Measurements from ENCODE around the gene TAOK2. TPM values are rescaled to one million over a fixed set of nuclear protein-coding genes. Genes with fewer than 3 reads are reported as not detected.
"Not testable (repeated sequence)": the region's sequence is repeated elsewhere in the genome, so short reads cannot be mapped to it uniquely, and the experiment has no call there.

The TAOK2 gene
- total RNA-seq, 4 donors from 2014 or later, result 51.3 to 88.8 (median 66.0) TPM

GRCh38 chr16:30016555-30017276 lies 43.0 kb downstream of the TAOK2 start:
- WGBS, 2 donors, result 73 to 79% methylated on average over 7 to 8 of the region's 8 CpGs
- DNase-seq (ENCODE audit: low spot score in 2 of 2), result no peak
- TF ChIP-seq POLR2A (IDR thresholded peaks at IDR 0.05) (no peak), EP300 (IDR thresholded peaks at IDR 0.05) (no peak), CTCF (IDR thresholded peaks at IDR 0.05) (no peak)

GRCh38 chr16:30017277-30017656 lies 43.6 kb downstream of the TAOK2 start:
- WGBS, 2 donors, result 90 to 96% methylated on average over 2 of the region's 2 CpGs
- H3K4me1 ChIP-seq, result peaks cover 0 to 9% (median 8%) of the 10 kb centered on the region in 4 donors
- H3K36me3 ChIP-seq, result no peaks in the 10 kb centered on the region
- H3K27me3 ChIP-seq, result peaks cover 0 to 7% of the 10 kb centered on the region in 2 donors
- no peak overlapping the region for H3K27ac ChIP-seq
- DNase-seq (ENCODE audit: low spot score in 2 of 2), result no peak
- no peak overlapping the region for H3K4me3 ChIP-seq
- TF ChIP-seq CTCF (IDR thresholded peaks at IDR 0.05), result no peak
- no peak for TF ChIP-seq EP300 (IDR thresholded peaks at IDR 0.05)
- H3K9me3 ChIP-seq, result no peaks in the 10 kb centered on the region

More at GRCh38 chr16:30016555-30017276, 43.0 kb downstream of the TAOK2 start:
- Histone ChIP-seq H3K36me3 (no peaks in the 10 kb centered on the region), H3K27ac (no peak overlapping the region), H3K4me1 (peaks cover 0 to 8% (median 6%) of the 10 kb centered on the region in 4 donors), H3K9me3 (no peaks in the 10 kb centered on the region), H3K27me3 (peaks cover 0 to 12% of the 10 kb centered on the region in 2 donors), H3K4me3 (no peak overlapping the region)

GRCh38 chr16:30017937-30018336 lies 44.3 kb downstream of the TAOK2 start:
- WGBS, 2 donors, result 88 to 95% methylated on average over 4 of the region's 4 CpGs

GRCh38 chr16:30018731-30019158 lies 45.1 kb downstream of the TAOK2 start:
- Histone ChIP-seq H3K27me3 (no peaks in the 10 kb centered on the region), H3K4me3 (no peak overlapping the region), H3K9me3 (no peaks in the 10 kb centered on the region), H3K4me1 (peaks cover 0 to 9% (median 8%) of the 10 kb centered on the region in 4 donors), H3K27ac (no peak overlapping the region), H3K36me3 (no peaks in the 10 kb centered on the region)
- DNase-seq (ENCODE audit: low spot score in 2 of 2), result no peak
- TF ChIP-seq CTCF (IDR thresholded peaks at IDR 0.05), result no peak
- no peak for TF ChIP-seq POLR2A (IDR thresholded peaks at IDR 0.05)
- TF ChIP-seq EP300 (IDR thresholded peaks at IDR 0.05), result no peak
- 76 to 80% methylated on average over 4 of the region's 4 CpGs for WGBS, 2 donors

More at GRCh38 chr16:30017937-30018336, 44.3 kb downstream of the TAOK2 start:
- not testable (repeated sequence) for DNase-seq (ENCODE audit: low spot score in 2 of 2); H3K36me3 ChIP-seq; H3K9me3 ChIP-seq; H3K4me1 ChIP-seq; H3K4me3 ChIP-seq; H3K27me3 ChIP-seq; H3K27ac ChIP-seq

- H3K27ac ChIP-seq, result no peak within 1 kb of the TSS
- H3K9me3 ChIP-seq, result no peaks in the 10 kb centered on the region
- H3K4me1 ChIP-seq, result peaks cover 0 to 9% (median 8%) of the 10 kb centered on the region in 4 donors
- H3K4me3 ChIP-seq, result no peak within 1 kb of the TSS
- no peak for DNase-seq (ENCODE audit: low spot score in 2 of 2)
- H3K27me3 ChIP-seq, result peaks cover 0 to 28% of the 10 kb centered on the region in 2 donors
- H3K36me3 ChIP-seq, result no peaks in the 10 kb centered on the region
- 89 to 92% methylated on average over 6 of the region's 6 CpGs for WGBS, 2 donors
- no peak for TF ChIP-seq EP300 (IDR thresholded peaks at IDR 0.05)
Measured at GRCh38 chr16:30022887-30023286, 49.2 kb downstream of the TAOK2 start, which contains the start of gene C16orf92. C16orf92 (plus strand) TSS chr16:30023198; CDS start chr16:30023341, 143 bp downstream.

DNA sequence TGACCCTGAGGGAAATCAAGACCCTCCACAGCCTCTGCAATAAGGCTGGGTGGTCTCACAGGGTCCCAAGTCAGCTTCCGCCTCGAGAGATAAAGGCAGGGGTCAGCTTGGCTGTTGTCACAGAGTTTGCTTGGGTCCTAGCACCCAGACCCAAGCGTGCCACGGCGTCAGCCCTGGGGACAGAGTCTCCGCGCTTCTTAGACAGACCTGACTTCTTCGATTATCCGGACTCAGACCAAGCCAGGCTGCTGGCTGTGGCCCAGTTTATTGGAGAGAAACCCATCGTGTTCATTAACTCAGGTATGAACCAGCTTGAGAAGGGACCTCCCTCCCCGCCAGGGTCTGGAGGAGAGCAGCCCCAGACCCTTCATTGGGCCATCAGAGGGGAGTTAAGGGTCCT lies 49.9 kb downstream of the TAOK2 start:
- Histone ChIP-seq H3K4me3 (no peak overlapping the region), H3K27me3 (peaks cover 0 to 35% of the 10 kb centered on the region in 2 donors), H3K9me3 (no peaks in the 10 kb centered on the region), H3K36me3 (no peaks in the 10 kb centered on the region), H3K27ac (no peak overlapping the region), H3K4me1 (peaks cover 0 to 9% (median 8%) of the 10 kb centered on the region in 4 donors)
- TF ChIP-seq CTCF (IDR thresholded peaks at IDR 0.05) (no peak), EP300 (IDR thresholded peaks at IDR 0.05) (no peak), POLR2A (IDR thresholded peaks at IDR 0.05) (no peak)
- DNase-seq (ENCODE audit: low spot score in 2 of 2), result no peak
- WGBS, 2 donors, result 83 to 84% methylated on average over 9 to 11 of the region's 11 CpGs

Measured in tibial nerve (tissue), 4 donors.